Tibial nerve (tissue), 4 donors: ENCODE measurements around the gene SPATA33. TPM values are rescaled to one million over a fixed set of nuclear protein-coding genes. Genes with fewer than 3 reads are reported as not detected.

ENCODE experiments used
- DNase-seq, 2 donors: peaks; one replicate each; pipeline ENCODE4 v3.0.0-alpha.2; 2019; ENCODE audit warnings: low spot score in 2 of 2
- H3K27ac ChIP-seq, 4 donors: fragments of 200-600 bp; sonication (generic) in 3 of 4; one replicate each; pipeline ENCODE4 v1.5.1; 2017 to 2019; ENCODE audit warnings: mild to moderate bottlenecking in 1 of 4
- H3K27me3 ChIP-seq, 2 donors: fragments of 200-600 bp; sonication (generic) in 1 of 2; one replicate each; pipeline versions ENCODE4 v1.5.1 to v1.6.0; 2017 to 2019
- H3K36me3 ChIP-seq, 3 donors: fragments of 200-600 bp; sonication (generic); one replicate each; pipeline ENCODE4 v1.5.1; 2018 to 2019
- H3K4me1 ChIP-seq, 4 donors: fragments of 200-600 bp; sonication (generic) in 3 of 4; one replicate each; pipeline ENCODE4 v1.5.1; 2017 to 2019
- H3K4me3 ChIP-seq, 4 donors: fragments of 200-600 bp; sonication (generic) in 3 of 4; one replicate each; pipeline ENCODE4 v1.5.1; 2017 to 2019; ENCODE audit warnings: mild to moderate bottlenecking in 1 of 4, moderate library complexity in 1 of 4
- H3K9me3 ChIP-seq, 4 donors: fragments of 200-600 bp; sonication (generic) in 3 of 4; one replicate each; pipeline ENCODE4 v1.5.1; 2017 to 2019
- CTCF ChIP-seq, 5 experiments: fragments of 200-600 bp in 3 of 5; fragments of 450-650 bp in 2 of 5; sonication (generic) in 3 of 5; IDR thresholded peaks; one replicate each; pipeline ENCODE4 v1.5.1; 2016 to 2019; ENCODE audit warnings: antibody characterized with exemption in 5 of 5, mild to moderate bottlenecking in 3 of 5, moderate library complexity in 2 of 5
- EP300 ChIP-seq, 2 donors: sonication (generic); formaldehyde crosslinking; IDR thresholded peaks; one replicate each; pipeline ENCODE4 v1.6.1; 2017; ENCODE audit warnings: antibody characterized with exemption in 2 of 2, mild to moderate bottlenecking in 1 of 2
- POLR2A ChIP-seq, 2 donors: fragments of 450-650 bp; IDR thresholded peaks; one replicate each; pipeline ENCODE4 v1.6.1; 2017; ENCODE audit warnings: antibody characterized with exemption in 2 of 2, mild to moderate bottlenecking in 2 of 2, moderate library complexity in 2 of 2
- WGBS, 2 donors: methylation state at CpG; one replicate each; pipeline ENCODE4 v1.1.5; 2018; 5-methylcytosine and 5-hydroxymethylcytosine counted together
- total RNA-seq, 4 donors: library from RNA; depleted of rRNA; stranded (reverse); fragments of >200 nt; gene quantifications; one replicate each; pipeline ENCODE4 v1.1.0, GENCODE V29; 2016

The SPATA33 gene
- total RNA-seq, 4 donors from 2014 or later: 4.8 to 9.0 (median 7.2) TPM

GRCh38 chr16:89617036-89617435 lies 40.6 kb upstream of the SPATA33 start:
- Histone ChIP-seq H3K36me3 (no peaks in the 10 kb centered on the region), H3K4me1 (no peaks in the 10 kb centered on the region), H3K27me3 (peaks cover 0 to 55% of the 10 kb centered on the region in 2 donors), H3K9me3 (no peaks in the 10 kb centered on the region), H3K27ac (no peak overlapping the region), H3K4me3 (no peak overlapping the region)
- TF ChIP-seq POLR2A (IDR thresholded peaks at IDR 0.05) (no peak), EP300 (IDR thresholded peaks at IDR 0.05) (no peak), CTCF (IDR thresholded peaks at IDR 0.05) (no peak)
- DNase-seq: no peak
- 61 to 63% methylated on average over 6 of the region's 6 CpGs for WGBS, 2 donors

- WGBS, 2 donors: 50 to 61% methylated on average over 15 to 16 of the region's 16 CpGs
- no peak for TF ChIP-seq POLR2A (IDR thresholded peaks at IDR 0.05)
- TF ChIP-seq CTCF (IDR thresholded peaks at IDR 0.05): no peak
- TF ChIP-seq EP300 (IDR thresholded peaks at IDR 0.05): no peak
- no peaks in the 10 kb centered on the region for H3K9me3 ChIP-seq
- DNase-seq: no peak
- H3K4me3 ChIP-seq: no peak overlapping the region
- peaks cover 0 to 54% of the 10 kb centered on the region in 2 donors for H3K27me3 ChIP-seq
- no peaks in the 10 kb centered on the region for H3K36me3 ChIP-seq
- H3K4me1 ChIP-seq: peaks cover 0 to 8% (median 0%) of the 10 kb centered on the region in 4 donors
- no peak overlapping the region for H3K27ac ChIP-seq
Observed at GRCh38 chr16:89618109-89618998, 39.3 kb upstream of the SPATA33 start.

- Histone ChIP-seq H3K4me1 (peaks cover 0 to 13% (median 0%) of the 10 kb centered on the region in 4 donors), H3K9me3 (no peaks in the 10 kb centered on the region), H3K4me3 (no peak overlapping the region), H3K36me3 (no peaks in the 10 kb centered on the region), H3K27me3 (peaks cover 0 to 64% of the 10 kb centered on the region in 2 donors), H3K27ac (no peak overlapping the region)
- DNase-seq: no peak
- WGBS, 2 donors: 41 to 52% methylated on average over 11 to 12 of the region's 12 CpGs
- no peak for TF ChIP-seq EP300 (IDR thresholded peaks at IDR 0.05)
Observed at GRCh38 chr16:89619840-89620239, 37.8 kb upstream of the SPATA33 start.

DNA sequence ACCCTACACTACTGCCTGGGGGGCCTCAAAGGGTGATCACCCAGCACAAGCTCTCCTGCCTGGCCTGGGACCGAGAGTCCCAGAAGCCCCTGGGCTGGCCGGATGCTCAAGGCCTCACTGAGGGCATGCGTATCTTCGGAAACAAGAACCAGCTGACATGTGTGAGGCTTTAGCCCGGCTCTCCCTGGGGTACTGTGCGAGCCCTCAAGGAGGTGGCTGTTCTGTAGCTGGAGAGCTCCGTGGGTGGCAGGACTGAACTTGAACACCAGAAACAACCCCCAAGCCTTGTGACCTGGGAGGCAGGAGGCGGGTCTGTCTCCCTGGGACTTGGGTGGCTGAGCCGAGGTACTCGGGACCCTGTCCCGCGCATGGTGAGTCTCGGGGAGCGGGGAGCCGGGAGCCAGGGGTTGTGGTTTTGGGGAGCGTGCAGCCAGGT lies 37.2 kb upstream of the SPATA33 start:
- Histone ChIP-seq H3K4me3 (no peak overlapping the region), H3K9me3 (no peaks in the 10 kb centered on the region), H3K36me3 (no peaks in the 10 kb centered on the region), H3K27ac (no peak overlapping the region), H3K27me3 (peaks cover 0 to 61% of the 10 kb centered on the region in 2 donors), H3K4me1 (peaks cover 0 to 13% (median 0%) of the 10 kb centered on the region in 4 donors)
- WGBS, 2 donors: 63 to 76% methylated on average over 11 to 16 of the region's 16 CpGs
- DNase-seq: no peak
- no peak for TF ChIP-seq EP300 (IDR thresholded peaks at IDR 0.05)
- no peak for TF ChIP-seq CTCF (IDR thresholded peaks at IDR 0.05)
- no peak for TF ChIP-seq POLR2A (IDR thresholded peaks at IDR 0.05)

- no peak for TF ChIP-seq EP300 (IDR thresholded peaks at IDR 0.05)
- 78 to 82% methylated on average over 9 to 18 of the region's 18 CpGs for WGBS, 2 donors
- H3K27me3 ChIP-seq: peaks cover 0 to 60% of the 10 kb centered on the region in 2 donors
Observed at GRCh38 chr16:89621136-89621697, 36.4 kb upstream of the SPATA33 start.

More at GRCh38 chr16:89621136-89621697, 36.4 kb upstream of the SPATA33 start:
- peaks cover 0 to 13% (median 0%) of the 10 kb centered on the region in 4 donors for H3K4me1 ChIP-seq
- H3K4me3 ChIP-seq: no peak overlapping the region
- DNase-seq: no peak
- H3K9me3 ChIP-seq: no peaks in the 10 kb centered on the region
- no peaks in the 10 kb centered on the region for H3K36me3 ChIP-seq
- H3K27ac ChIP-seq: no peak overlapping the region
